ENCODE measurements around the gene GMIP.

GRCh38 chr19:19591133-19591825, 52.2 kb downstream of the GMIP start:
- no peak for TF ChIP-seq CTCF (IDR thresholded peaks at IDR 0.05)
- no peak for TF ChIP-seq POLR2AphosphoS5 (IDR thresholded peaks at IDR 0.05)

Measured in esophagus muscularis mucosa (tissue), 3 donors.